Thyroid gland (tissue), 4 donors: ENCODE measurements around the gene WBP1L.

Source experiments
- CTCF ChIP-seq, 6 experiments: fragments of 200-600 bp in 3 of 6; fragments of 450-650 bp in 3 of 6; sonication (generic) in 3 of 6; IDR thresholded peaks; one replicate each; pipeline ENCODE4 v1.5.1; 2016 to 2019; ENCODE audit warnings: antibody characterized with exemption in 6 of 6, mild to moderate bottlenecking in 2 of 6, inconsistent platforms in 1 of 6, moderate library complexity in 1 of 6
- POLR2A ChIP-seq, 2 donors: fragments of 450-650 bp; IDR thresholded peaks; one replicate each; pipeline ENCODE4 v1.6.1; 2017; ENCODE audit warnings: antibody characterized with exemption in 2 of 2, mild to moderate bottlenecking in 2 of 2, moderate library complexity in 1 of 2

- TF ChIP-seq POLR2A (IDR thresholded peaks at IDR 0.05) (no peak), CTCF (IDR thresholded peaks at IDR 0.05) (no peak)
Measured at GRCh38 chr10:102701272-102701671, 42.5 kb upstream of the WBP1L start.
